ENCODE data around the gene HPS1.
"Not testable (repeated sequence)": the region's sequence is repeated elsewhere in the genome, so short reads cannot be mapped to it uniquely, and the experiment has no call there.

Gene HPS1

DNA sequence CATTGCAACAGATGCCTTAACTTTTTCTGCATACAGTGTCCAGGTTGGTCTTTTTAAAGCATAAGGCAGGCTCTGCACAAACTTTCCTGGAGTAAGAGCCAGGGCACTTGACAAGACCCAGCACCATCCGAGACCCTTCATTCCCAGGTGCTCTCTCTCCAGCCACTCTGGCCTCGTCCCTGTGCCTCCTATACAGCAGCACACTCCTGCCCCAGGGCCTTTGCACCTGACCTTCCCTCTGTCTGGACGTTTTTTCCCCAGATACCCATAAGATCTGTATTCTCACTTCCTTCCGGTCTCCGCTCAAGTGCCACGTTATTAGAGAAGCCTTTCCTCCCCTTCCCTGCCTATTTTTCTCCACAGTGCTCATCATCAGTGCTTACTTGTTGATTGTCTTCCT is 57.3 kb downstream of the HPS1 start:
- no peak overlapping the region for H3K4me3 Mint-ChIP-seq
- H3K4me1 Mint-ChIP-seq (ENCODE audit: low read depth): peaks cover 7% of the 10 kb centered on the region
- H3K27me3 Mint-ChIP-seq (ENCODE audit: low read depth): no peaks in the 10 kb centered on the region
- H3K27ac Mint-ChIP-seq: no peak overlapping the region
- H3K36me3 Mint-ChIP-seq (ENCODE audit: low read depth): no peaks in the 10 kb centered on the region
- H3K9me3 Mint-ChIP-seq: no peaks in the 10 kb centered on the region
- DNase-seq (ENCODE audit: low spot score): no peak

DNA sequence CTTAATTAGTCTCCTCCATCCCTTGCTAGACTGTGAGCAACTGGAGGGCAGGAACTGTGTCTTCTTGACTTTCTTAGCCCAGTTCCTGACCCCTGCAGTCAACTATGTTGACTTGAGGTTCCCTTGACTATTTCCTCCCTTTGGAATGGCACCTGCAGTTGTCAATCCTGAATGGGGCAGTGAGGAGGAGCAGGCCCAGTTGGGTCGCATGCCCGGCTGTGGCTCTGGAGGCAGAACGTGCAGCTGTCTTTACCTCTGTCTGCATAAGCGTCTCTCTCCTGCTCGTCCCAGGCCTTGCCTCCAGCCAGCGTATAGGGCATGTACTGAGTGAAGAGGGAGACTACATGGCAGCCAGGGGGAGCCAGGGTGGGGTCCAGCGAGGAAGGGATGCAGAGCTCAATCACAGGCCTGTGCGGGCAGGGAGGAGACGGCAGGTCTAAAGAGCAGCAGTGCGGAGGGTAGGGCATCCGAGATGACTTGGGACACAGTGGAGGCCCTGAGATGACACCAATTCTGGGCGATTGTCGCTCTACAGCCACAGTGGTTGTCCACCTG is 58.6 kb downstream of the HPS1 start:
- H3K27ac Mint-ChIP-seq: no peak overlapping the region
- peaks cover 7% of the 10 kb centered on the region for H3K4me1 Mint-ChIP-seq (ENCODE audit: low read depth)
- no peak overlapping the region for H3K4me3 Mint-ChIP-seq
- H3K36me3 Mint-ChIP-seq (ENCODE audit: low read depth): no peaks in the 10 kb centered on the region
- no peak for DNase-seq (ENCODE audit: low spot score)
- no peaks in the 10 kb centered on the region for H3K9me3 Mint-ChIP-seq
- H3K27me3 Mint-ChIP-seq (ENCODE audit: low read depth): no peaks in the 10 kb centered on the region

- Mint-ChIP-seq H3K27ac (no peak overlapping the region), H3K9me3 (no peaks in the 10 kb centered on the region), H3K4me3 (no peak overlapping the region), H3K36me3 (ENCODE audit: low read depth) (no peaks in the 10 kb centered on the region), H3K27me3 (ENCODE audit: low read depth) (peaks cover 2% of the 10 kb centered on the region), H3K4me1 (ENCODE audit: low read depth) (no peaks in the 10 kb centered on the region)
- DNase-seq (ENCODE audit: low spot score): no peak
These were observed 62.1 kb downstream of the HPS1 start for GRCh38 chr10:98384531-98385133.

- Mint-ChIP-seq H3K27me3 (ENCODE audit: low read depth) (peaks cover 2% of the 10 kb centered on the region), H3K4me1 (ENCODE audit: low read depth) (no peaks in the 10 kb centered on the region), H3K36me3 (ENCODE audit: low read depth) (no peaks in the 10 kb centered on the region), H3K9me3 (no peaks in the 10 kb centered on the region), H3K27ac (no peak overlapping the region), H3K4me3 (no peak overlapping the region)
- no peak for DNase-seq (ENCODE audit: low spot score)
These were observed 62.9 kb downstream of the HPS1 start for GRCh38 chr10:98383869-98384268.

DNA sequence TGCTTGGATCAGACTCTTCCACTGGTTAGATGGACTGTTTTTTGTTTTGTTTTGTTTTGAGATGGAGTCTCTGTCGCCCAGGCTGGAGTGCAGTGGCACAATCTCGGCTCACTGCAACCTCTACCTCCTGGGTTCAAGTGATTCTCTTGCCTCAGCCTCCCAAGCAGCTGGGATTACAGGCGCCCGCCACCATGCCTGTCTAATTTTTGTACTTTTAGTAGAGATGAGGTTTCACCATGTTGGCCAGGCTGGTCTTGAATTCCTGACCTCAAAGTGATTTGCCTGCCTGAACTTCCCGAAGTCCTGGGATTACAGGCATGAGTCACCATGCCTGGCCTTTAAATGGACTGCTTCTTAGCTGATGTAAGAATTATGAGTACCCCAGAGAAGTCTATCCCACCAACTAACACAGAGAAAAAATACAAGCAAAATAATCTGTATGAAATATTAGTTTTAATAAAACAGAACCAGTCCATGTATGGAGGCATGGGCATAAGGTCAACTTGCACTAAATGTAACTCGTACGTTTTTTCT is 63.5 kb downstream of the HPS1 start:
- H3K9me3 Mint-ChIP-seq; DNase-seq (ENCODE audit: low spot score); H3K4me3 Mint-ChIP-seq; H3K27me3 Mint-ChIP-seq (ENCODE audit: low read depth); H3K27ac Mint-ChIP-seq; H3K36me3 Mint-ChIP-seq (ENCODE audit: low read depth); H3K4me1 Mint-ChIP-seq (ENCODE audit: low read depth): not testable (repeated sequence)

- no peaks in the 10 kb centered on the region for H3K9me3 Mint-ChIP-seq
- no peaks in the 10 kb centered on the region for H3K36me3 Mint-ChIP-seq (ENCODE audit: low read depth)
- H3K4me1 Mint-ChIP-seq (ENCODE audit: low read depth): no peaks in the 10 kb centered on the region
- DNase-seq (ENCODE audit: low spot score): no peak
- H3K4me3 Mint-ChIP-seq: no peak overlapping the region
- H3K27me3 Mint-ChIP-seq (ENCODE audit: low read depth): peaks cover 2% of the 10 kb centered on the region
- H3K27ac Mint-ChIP-seq: no peak overlapping the region
These were observed 64.0 kb downstream of the HPS1 start for GRCh38 chr10:98382691-98383101.

DNA sequence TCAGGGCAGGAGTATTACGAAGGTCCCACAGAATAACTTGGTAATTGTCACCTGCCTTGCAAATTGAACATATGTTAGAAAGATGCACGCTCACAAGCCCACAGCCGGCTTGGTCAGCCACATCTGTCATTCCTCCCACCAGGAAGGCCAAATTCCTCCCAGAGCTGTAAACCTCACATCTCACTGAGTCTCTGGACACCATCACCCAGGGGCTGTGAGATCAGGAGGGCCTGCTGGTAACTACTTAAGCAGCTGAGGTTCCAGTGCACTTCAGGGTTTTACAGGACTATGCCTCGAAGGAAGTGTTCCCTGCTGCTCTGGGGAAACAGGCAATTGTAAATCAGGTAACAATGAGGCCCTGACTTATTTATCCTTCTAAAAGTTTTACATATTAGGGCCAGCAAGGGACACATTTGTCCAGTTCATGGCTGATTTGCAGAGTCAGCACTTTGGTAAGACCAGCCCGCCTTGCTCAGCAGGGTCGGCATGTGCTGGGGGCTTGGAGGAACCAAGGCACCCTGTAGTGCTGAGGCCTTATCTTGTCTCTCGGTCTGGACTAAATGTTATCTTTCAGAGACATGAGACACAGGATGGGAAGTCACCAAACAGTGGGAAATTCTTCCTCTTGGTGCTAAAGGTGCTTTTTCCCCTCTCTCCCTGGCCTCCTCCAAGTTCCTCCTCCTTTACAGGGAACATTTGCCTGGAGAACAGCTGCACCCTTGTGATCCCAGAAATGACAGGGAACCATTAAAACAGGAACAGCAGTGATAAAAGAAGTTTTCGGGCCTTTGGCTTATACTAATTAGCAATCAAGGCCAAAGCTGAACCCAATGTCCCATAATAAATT is 66.0 kb downstream of the HPS1 start:
- no peak overlapping the region for H3K27ac Mint-ChIP-seq
- no peak for DNase-seq (ENCODE audit: low spot score)
- H3K4me3 Mint-ChIP-seq: no peak overlapping the region
- no peaks in the 10 kb centered on the region for H3K9me3 Mint-ChIP-seq
- H3K27me3 Mint-ChIP-seq (ENCODE audit: low read depth): peaks cover 4% of the 10 kb centered on the region
- no peaks in the 10 kb centered on the region for H3K36me3 Mint-ChIP-seq (ENCODE audit: low read depth)
- H3K4me1 Mint-ChIP-seq (ENCODE audit: low read depth): no peaks in the 10 kb centered on the region

DNA sequence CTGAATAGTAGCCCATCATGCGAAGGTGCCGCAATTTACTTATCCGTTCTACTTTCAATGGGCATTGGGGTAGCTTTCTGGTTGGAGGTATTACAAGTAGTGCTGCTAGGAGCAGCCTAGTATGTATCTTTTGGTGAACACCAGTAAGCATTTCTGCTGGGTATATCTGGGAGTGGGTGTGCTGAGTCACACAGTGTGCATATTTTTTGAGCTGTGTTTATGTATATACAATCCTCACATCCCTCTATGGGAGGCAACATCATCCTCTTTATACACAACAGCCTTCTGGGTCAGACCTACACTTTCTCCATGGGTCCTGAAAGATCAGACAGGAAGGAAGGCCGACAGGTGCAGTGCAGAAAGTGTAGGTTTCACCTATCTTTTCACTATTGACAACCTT is 68.0 kb downstream of the HPS1 start:
- Mint-ChIP-seq H3K9me3 (no peaks in the 10 kb centered on the region), H3K4me1 (ENCODE audit: low read depth) (no peaks in the 10 kb centered on the region), H3K4me3 (no peak overlapping the region), H3K27me3 (ENCODE audit: low read depth) (peaks cover 9% of the 10 kb centered on the region), H3K27ac (no peak overlapping the region), H3K36me3 (ENCODE audit: low read depth) (no peaks in the 10 kb centered on the region)
- DNase-seq (ENCODE audit: low spot score): no peak

GRCh38 chr10:98377536-98377935 is 69.2 kb downstream of the HPS1 start:
- H3K27me3 Mint-ChIP-seq (ENCODE audit: low read depth): peaks cover 9% of the 10 kb centered on the region
- H3K4me1 Mint-ChIP-seq (ENCODE audit: low read depth): no peaks in the 10 kb centered on the region
- H3K36me3 Mint-ChIP-seq (ENCODE audit: low read depth): no peaks in the 10 kb centered on the region
- H3K27ac Mint-ChIP-seq: no peak overlapping the region
- H3K9me3 Mint-ChIP-seq: no peaks in the 10 kb centered on the region
- no peak overlapping the region for H3K4me3 Mint-ChIP-seq
- DNase-seq (ENCODE audit: low spot score): no peak

- Mint-ChIP-seq H3K27ac (no peak overlapping the region), H3K27me3 (ENCODE audit: low read depth) (peaks cover 8% of the 10 kb centered on the region), H3K9me3 (no peaks in the 10 kb centered on the region), H3K36me3 (ENCODE audit: low read depth) (no peaks in the 10 kb centered on the region), H3K4me1 (ENCODE audit: low read depth) (no peaks in the 10 kb centered on the region), H3K4me3 (no peak overlapping the region)
- no peak for DNase-seq (ENCODE audit: low spot score)
These were observed 69.7 kb downstream of the HPS1 start for GRCh38 chr10:98377001-98377400.

DNA sequence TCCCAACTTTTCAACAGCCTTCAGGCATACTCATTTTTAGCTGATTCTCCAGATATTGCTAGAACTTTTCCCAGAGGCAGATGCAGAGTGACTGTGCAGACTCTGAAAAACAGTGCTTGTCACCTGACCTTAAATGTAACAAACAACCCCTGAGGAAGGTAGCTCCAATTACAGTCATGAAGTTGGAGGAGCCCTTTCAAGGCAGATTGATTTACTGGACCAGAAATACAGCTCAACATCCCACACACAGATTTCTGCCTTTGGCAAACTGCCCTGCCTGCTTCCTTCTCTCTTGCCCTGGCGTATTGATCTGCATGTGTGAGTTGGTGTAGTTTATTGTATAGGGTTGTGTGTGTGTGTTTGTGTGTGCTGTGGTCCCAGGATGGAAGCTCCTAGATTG is 70.2 kb downstream of the HPS1 start:
- DNase-seq (ENCODE audit: low spot score): no peak

GRCh38 chr10:98374217-98374985 is 72.3 kb downstream of the HPS1 start:
- H3K27ac Mint-ChIP-seq: no peak overlapping the region
- H3K4me3 Mint-ChIP-seq: no peak overlapping the region
- H3K36me3 Mint-ChIP-seq (ENCODE audit: low read depth): no peaks in the 10 kb centered on the region
- H3K9me3 Mint-ChIP-seq: no peaks in the 10 kb centered on the region
- no peak for DNase-seq (ENCODE audit: low spot score)
- peaks cover 11% of the 10 kb centered on the region for H3K27me3 Mint-ChIP-seq (ENCODE audit: low read depth)
- no peaks in the 10 kb centered on the region for H3K4me1 Mint-ChIP-seq (ENCODE audit: low read depth)

More for the DNA sequence above, 70.2 kb downstream of the HPS1 start:
- H3K9me3 Mint-ChIP-seq: no peaks in the 10 kb centered on the region
- H3K4me1 Mint-ChIP-seq (ENCODE audit: low read depth): no peaks in the 10 kb centered on the region
- H3K36me3 Mint-ChIP-seq (ENCODE audit: low read depth): no peaks in the 10 kb centered on the region
- H3K4me3 Mint-ChIP-seq: no peak overlapping the region
- H3K27me3 Mint-ChIP-seq (ENCODE audit: low read depth): peaks cover 8% of the 10 kb centered on the region
- no peak overlapping the region for H3K27ac Mint-ChIP-seq

- H3K27ac Mint-ChIP-seq: no peak overlapping the region
- H3K27me3 Mint-ChIP-seq (ENCODE audit: low read depth): peaks cover 11% of the 10 kb centered on the region
- no peaks in the 10 kb centered on the region for H3K4me1 Mint-ChIP-seq (ENCODE audit: low read depth)
- no peaks in the 10 kb centered on the region for H3K9me3 Mint-ChIP-seq
- DNase-seq (ENCODE audit: low spot score): no peak
- H3K4me3 Mint-ChIP-seq: no peak overlapping the region
- H3K36me3 Mint-ChIP-seq (ENCODE audit: low read depth): no peaks in the 10 kb centered on the region
These were observed 73.3 kb downstream of the HPS1 start for GRCh38 chr10:98373260-98374040.

All from T-helper 2 cell treated with Interferon-gamma antibody and Interleukin-4, amounts not matched to agents 5 μg/mL and 100 μg/mL, for 36 hours (primary cell).